ENCODE measurements around the gene SLC15A4.

DNA sequence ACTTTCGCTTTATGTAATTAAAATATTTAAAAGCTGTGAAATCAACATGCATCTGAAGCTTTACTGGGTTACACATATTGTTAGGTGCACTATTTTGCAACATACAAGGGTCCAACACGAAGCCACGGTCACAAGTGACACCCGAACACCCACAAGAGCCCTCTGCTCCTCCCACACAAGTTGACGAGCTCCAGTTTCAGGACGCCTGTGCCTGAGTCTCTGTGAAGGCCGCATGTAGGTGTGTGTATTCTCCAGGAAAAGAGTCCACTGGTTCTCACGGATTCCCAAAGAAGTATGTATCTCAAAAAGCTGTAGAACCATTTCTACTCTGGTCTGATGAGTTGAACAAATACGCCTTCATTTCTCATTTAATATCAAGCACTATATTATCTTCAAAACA is 12.0 kb downstream of the SLC15A4 start:
- TF ChIP-seq, protein P1, sequence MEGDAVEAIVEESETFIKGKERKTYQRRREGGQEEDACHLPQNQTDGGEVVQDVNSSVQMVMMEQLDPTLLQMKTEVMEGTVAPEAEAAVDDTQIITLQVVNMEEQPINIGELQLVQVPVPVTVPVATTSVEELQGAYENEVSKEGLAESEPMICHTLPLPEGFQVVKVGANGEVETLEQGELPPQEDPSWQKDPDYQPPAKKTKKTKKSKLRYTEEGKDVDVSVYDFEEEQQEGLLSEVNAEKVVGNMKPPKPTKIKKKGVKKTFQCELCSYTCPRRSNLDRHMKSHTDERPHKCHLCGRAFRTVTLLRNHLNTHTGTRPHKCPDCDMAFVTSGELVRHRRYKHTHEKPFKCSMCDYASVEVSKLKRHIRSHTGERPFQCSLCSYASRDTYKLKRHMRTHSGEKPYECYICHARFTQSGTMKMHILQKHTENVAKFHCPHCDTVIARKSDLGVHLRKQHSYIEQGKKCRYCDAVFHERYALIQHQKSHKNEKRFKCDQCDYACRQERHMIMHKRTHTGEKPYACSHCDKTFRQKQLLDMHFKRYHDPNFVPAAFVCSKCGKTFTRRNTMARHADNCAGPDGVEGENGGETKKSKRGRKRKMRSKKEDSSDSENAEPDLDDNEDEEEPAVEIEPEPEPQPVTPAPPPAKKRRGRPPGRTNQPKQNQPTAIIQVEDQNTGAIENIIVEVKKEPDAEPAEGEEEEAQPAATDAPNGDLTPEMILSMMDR (IDR thresholded peaks at IDR 0.05) = no peak
- no peak for TF ChIP-seq POLR2AphosphoS5 (IDR thresholded peaks at IDR 0.05)
- TF ChIP-seq POLR2A (IDR thresholded peaks at IDR 0.05; ENCODE audit: low read depth) = no peak
- TF ChIP-seq EP300 (IDR thresholded peaks at IDR 0.05) = no peak
